ENCODE data around the gene POM121C. TPM values are rescaled to one million over a fixed set of nuclear protein-coding genes. Genes with fewer than 3 reads are reported as not detected.
A peak's percentile ranks its signal among the peaks of the same experiment; 100 is the strongest.
"Not testable (repeated sequence)": the region's sequence is repeated elsewhere in the genome, so short reads cannot be mapped to it uniquely, and the experiment has no call there.

The POM121C gene
- total RNA-seq = 10 to 100 TPM; 38.2 to 40.3 TPM
- polyA plus RNA-seq = 10 to 100 TPM in 1 of 2 donors, 1 to 10 TPM in 1; 5.3 to 13.2 TPM
- long read RNA-seq, donor 1, full-length matches to known transcripts = 1 of 33 reads
- long read RNA-seq, donor 1, partial matches to known transcripts = 31 of 33 reads
- long read RNA-seq, donor 1, other reads (novel, unspliced or antisense) = 1 of 33 reads
- long read RNA-seq, donor 2, partial matches to known transcripts = 13 of 23 reads
- long read RNA-seq, donor 2, other reads (novel, unspliced or antisense) = 10 of 23 reads

GRCh38 chr7:75485979-75486643 is at the start of gene POM121C:
Gene POM121C, minus strand, starts transcription at chr7:75486299. Its CDS starts 44,803 bp downstream, at chr7:75441496.
- H3K27me3 ChIP-seq (ENCODE audit: control insufficient read depth in 1 of 2, insufficient read depth in 2 of 2, low read length in 1 of 2); intact Hi-C loops (cut with DNase I); H3K36me3 ChIP-seq (ENCODE audit: control insufficient read depth in 1 of 2, insufficient read depth in 2 of 2, low read length in 1 of 2); H3K9me3 ChIP-seq (ENCODE audit: control insufficient read depth, low read length); H3K4me1 ChIP-seq (ENCODE audit: control insufficient read depth in 1 of 2, insufficient read depth in 2 of 2, low read length in 2 of 2): not testable (repeated sequence)
- ATAC-seq (ENCODE audit: low FRiP score) (peak; percentile 97), DNase-seq (peak; percentile 96 to 98)
- Histone ChIP-seq H3K27ac (ENCODE audit: low read depth in 1 of 2, low read length in 2 of 2) (peak within 1 kb of the TSS in 1 of 2 donors; percentile 88), H3K4me3 (ENCODE audit: low read length in 2 of 2) (peak within 1 kb of the TSS; percentile 65 to 91)
- 0% methylated on average over 41 to 49 of the region's 49 CpGs for WGBS, 2 donors

GRCh38 chr7:75534727-75535307 is 48.7 kb upstream of the POM121C start:
- WGBS, 2 donors = 72 to 75% methylated on average over 8 of the region's 8 CpGs
- ATAC-seq (ENCODE audit: low FRiP score) = no peak
- Histone ChIP-seq H3K9me3 (ENCODE audit: control insufficient read depth, low read length) (no peaks in the 10 kb centered on the region), H3K4me1 (ENCODE audit: control insufficient read depth in 1 of 2, insufficient read depth in 2 of 2, low read length in 2 of 2) (no peaks in the 10 kb centered on the region), H3K27me3 (ENCODE audit: control insufficient read depth in 1 of 2, insufficient read depth in 2 of 2, low read length in 1 of 2) (no peaks in the 10 kb centered on the region), H3K27ac (ENCODE audit: low read depth in 1 of 2, low read length in 2 of 2) (no peak overlapping the region), H3K4me3 (ENCODE audit: low read length in 2 of 2) (no peak overlapping the region), H3K36me3 (ENCODE audit: control insufficient read depth in 1 of 2, insufficient read depth in 2 of 2, low read length in 1 of 2) (peaks cover 0 to 14% of the 10 kb centered on the region in 2 donors)
- no peak for DNase-seq
- intact Hi-C loops (cut with DNase I) = loop anchor here in 1 of 2 donors (10.0 kb wide), 1 partner anchor 60 kb away; no protein-coding TSS in a partner anchor

GRCh38 chr7:75533926-75534325 is 47.8 kb upstream of the POM121C start:
- Histone ChIP-seq H3K36me3 (ENCODE audit: control insufficient read depth in 1 of 2, insufficient read depth in 2 of 2, low read length in 1 of 2) (peaks cover 0 to 12% of the 10 kb centered on the region in 2 donors), H3K4me3 (ENCODE audit: low read length in 2 of 2) (no peak overlapping the region), H3K4me1 (ENCODE audit: control insufficient read depth in 1 of 2, insufficient read depth in 2 of 2, low read length in 2 of 2) (no peaks in the 10 kb centered on the region), H3K27me3 (ENCODE audit: control insufficient read depth in 1 of 2, insufficient read depth in 2 of 2, low read length in 1 of 2) (no peaks in the 10 kb centered on the region), H3K27ac (ENCODE audit: low read depth in 1 of 2, low read length in 2 of 2) (no peak overlapping the region), H3K9me3 (ENCODE audit: control insufficient read depth, low read length) (no peaks in the 10 kb centered on the region)
- WGBS, 2 donors = 87 to 94% methylated on average over 6 of the region's 6 CpGs
- ATAC-seq (ENCODE audit: low FRiP score) = no peak
- intact Hi-C loops (cut with DNase I) = loop anchor here in 1 of 2 donors (10.0 kb wide), 1 partner anchor 61 kb away; no protein-coding TSS in a partner anchor
- peak in 1 of 2 donors; percentile 43 for DNase-seq

DNA sequence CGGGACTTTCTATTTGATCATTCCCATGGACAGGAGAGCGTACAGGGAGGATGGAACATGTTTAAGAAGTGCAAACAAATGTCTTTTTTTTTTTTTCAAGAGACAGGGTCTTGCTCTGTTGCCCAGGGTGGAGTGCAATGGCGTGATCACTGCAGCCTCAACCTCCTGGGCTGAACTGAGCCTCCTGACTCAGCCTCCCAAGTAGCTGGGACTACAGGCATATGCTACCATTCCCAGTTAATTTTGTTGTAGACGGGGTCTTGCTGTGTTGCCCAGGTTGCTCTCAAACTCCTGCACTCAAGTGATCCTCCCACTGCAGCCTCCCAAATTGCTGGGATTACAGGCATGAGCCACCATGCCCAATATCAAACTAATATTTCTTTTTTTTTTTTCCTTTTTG is 46.5 kb upstream of the POM121C start:
- no peak for ATAC-seq (ENCODE audit: low FRiP score)
- Histone ChIP-seq H3K27ac (ENCODE audit: low read depth in 1 of 2, low read length in 2 of 2) (no peak overlapping the region), H3K4me3 (ENCODE audit: low read length in 2 of 2) (no peak overlapping the region), H3K27me3 (ENCODE audit: control insufficient read depth in 1 of 2, insufficient read depth in 2 of 2, low read length in 1 of 2) (no peaks in the 10 kb centered on the region), H3K36me3 (ENCODE audit: control insufficient read depth in 1 of 2, insufficient read depth in 2 of 2, low read length in 1 of 2) (peaks cover 0 to 8% of the 10 kb centered on the region in 2 donors), H3K9me3 (ENCODE audit: control insufficient read depth, low read length) (no peaks in the 10 kb centered on the region), H3K4me1 (ENCODE audit: control insufficient read depth in 1 of 2, insufficient read depth in 2 of 2, low read length in 2 of 2) (no peaks in the 10 kb centered on the region)
- 98 to 99% methylated on average over 4 of the region's 4 CpGs for WGBS, 2 donors
- intact Hi-C loops (cut with DNase I) = loop anchor here in 1 of 2 donors (10.0 kb wide), 1 partner anchor 62 kb away; no protein-coding TSS in a partner anchor
- no peak for DNase-seq

GRCh38 chr7:75531359-75531821 is 45.3 kb upstream of the POM121C start:
- DNase-seq = no peak
- 51 to 53% methylated on average over 6 of the region's 6 CpGs for WGBS, 2 donors
- H3K4me3 ChIP-seq (ENCODE audit: low read length in 2 of 2) = no peak overlapping the region
- intact Hi-C loops (cut with DNase I) = loop anchor here in 1 of 2 donors (10.0 kb wide), 1 partner anchor 63 kb away; no protein-coding TSS in a partner anchor
- H3K9me3 ChIP-seq (ENCODE audit: control insufficient read depth, low read length) = no peaks in the 10 kb centered on the region
- no peaks in the 10 kb centered on the region for H3K4me1 ChIP-seq (ENCODE audit: control insufficient read depth in 1 of 2, insufficient read depth in 2 of 2, low read length in 2 of 2)
- ATAC-seq (ENCODE audit: low FRiP score) = no peak
- H3K27me3 ChIP-seq (ENCODE audit: control insufficient read depth in 1 of 2, insufficient read depth in 2 of 2, low read length in 1 of 2) = no peaks in the 10 kb centered on the region
- no peak overlapping the region for H3K27ac ChIP-seq (ENCODE audit: low read depth in 1 of 2, low read length in 2 of 2)
- peaks cover 0 to 1% of the 10 kb centered on the region in 2 donors for H3K36me3 ChIP-seq (ENCODE audit: control insufficient read depth in 1 of 2, insufficient read depth in 2 of 2, low read length in 1 of 2)

DNA sequence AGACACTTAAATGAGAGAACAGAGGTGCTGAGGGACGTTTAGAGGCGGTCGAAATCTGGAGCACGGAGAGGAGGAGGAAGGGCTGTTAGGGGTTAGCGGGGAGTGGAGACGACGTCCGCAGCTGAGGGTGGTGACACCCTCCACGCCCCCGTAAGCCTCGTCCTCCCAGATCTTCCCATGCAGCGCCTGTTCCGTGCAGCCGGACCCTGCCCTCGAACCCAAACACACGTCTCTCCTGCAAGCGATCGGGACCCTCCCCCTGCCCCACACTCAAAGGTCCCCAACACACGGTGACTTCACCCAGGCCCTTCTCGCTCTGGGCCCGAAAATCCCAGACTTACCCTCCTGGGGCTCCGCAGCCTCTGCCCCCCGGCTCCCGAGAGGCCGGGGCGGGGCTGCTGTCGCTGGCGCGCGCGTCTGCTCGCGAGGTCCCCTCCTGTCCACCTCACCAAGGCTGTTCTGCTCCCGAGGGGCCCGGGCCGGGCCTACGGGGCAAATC is 41.2 kb upstream of the POM121C start:
- peak in 1 of 2 donors; percentile 73 for DNase-seq
- not testable (repeated sequence) for H3K4me1 ChIP-seq (ENCODE audit: control insufficient read depth in 1 of 2, insufficient read depth in 2 of 2, low read length in 2 of 2); H3K36me3 ChIP-seq (ENCODE audit: control insufficient read depth in 1 of 2, insufficient read depth in 2 of 2, low read length in 1 of 2); H3K27me3 ChIP-seq (ENCODE audit: control insufficient read depth in 1 of 2, insufficient read depth in 2 of 2, low read length in 1 of 2); ATAC-seq (ENCODE audit: low FRiP score); H3K9me3 ChIP-seq (ENCODE audit: control insufficient read depth, low read length)
- intact Hi-C loops (cut with DNase I) = loop anchor here in 1 of 2 donors (10.0 kb wide), 1 partner anchor 238 kb away; no protein-coding TSS in a partner anchor
- 0% methylated on average over 37 of the region's 37 CpGs for WGBS, 2 donors
- peak overlapping the region in 1 of 2 donors; percentile 38 for H3K27ac ChIP-seq (ENCODE audit: low read depth in 1 of 2, low read length in 2 of 2)
- peak overlapping the region; percentile 67 to 82 for H3K4me3 ChIP-seq (ENCODE audit: low read length in 2 of 2)

DNA sequence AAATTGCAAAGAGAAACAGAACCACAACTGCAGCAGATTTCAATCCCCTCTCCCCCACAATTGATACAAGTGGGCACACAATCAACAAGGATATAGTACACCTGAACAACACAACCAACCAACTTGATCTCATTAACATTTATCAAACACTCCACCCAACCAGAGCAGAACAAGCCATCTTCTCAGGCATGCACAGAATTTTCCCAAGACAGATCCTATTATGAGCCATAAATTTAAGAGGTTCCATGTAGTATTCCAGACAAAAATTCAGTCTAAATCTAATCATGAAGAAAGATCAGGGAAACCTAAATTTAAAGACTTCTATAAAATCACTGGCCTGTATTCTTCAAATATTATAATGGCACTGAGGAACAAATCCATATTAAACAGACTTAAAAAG is 35.6 kb upstream of the POM121C start:
- intact Hi-C loops (cut with DNase I) = loop anchor here in 1 of 2 donors (10.0 kb wide), 1 partner anchor 243 kb away; no protein-coding TSS in a partner anchor
- H3K4me3 ChIP-seq (ENCODE audit: low read length in 2 of 2); DNase-seq; H3K4me1 ChIP-seq (ENCODE audit: control insufficient read depth in 1 of 2, insufficient read depth in 2 of 2, low read length in 2 of 2); H3K27ac ChIP-seq (ENCODE audit: low read depth in 1 of 2, low read length in 2 of 2); H3K36me3 ChIP-seq (ENCODE audit: control insufficient read depth in 1 of 2, insufficient read depth in 2 of 2, low read length in 1 of 2); H3K27me3 ChIP-seq (ENCODE audit: control insufficient read depth in 1 of 2, insufficient read depth in 2 of 2, low read length in 1 of 2); ATAC-seq (ENCODE audit: low FRiP score); H3K9me3 ChIP-seq (ENCODE audit: control insufficient read depth, low read length): not testable (repeated sequence)

GRCh38 chr7:75518842-75519241 is 32.7 kb upstream of the POM121C start:
- H3K36me3 ChIP-seq (ENCODE audit: control insufficient read depth in 1 of 2, insufficient read depth in 2 of 2, low read length in 1 of 2) = not testable (repeated sequence)

More at GRCh38 chr7:75518842-75519241, 32.7 kb upstream of the POM121C start:
- H3K27ac ChIP-seq (ENCODE audit: low read depth in 1 of 2, low read length in 2 of 2); H3K4me1 ChIP-seq (ENCODE audit: control insufficient read depth in 1 of 2, insufficient read depth in 2 of 2, low read length in 2 of 2); ATAC-seq (ENCODE audit: low FRiP score); H3K9me3 ChIP-seq (ENCODE audit: control insufficient read depth, low read length); H3K4me3 ChIP-seq (ENCODE audit: low read length in 2 of 2); intact Hi-C loops (cut with DNase I); H3K27me3 ChIP-seq (ENCODE audit: control insufficient read depth in 1 of 2, insufficient read depth in 2 of 2, low read length in 1 of 2): not testable (repeated sequence)
- peak in 1 of 2 donors; percentile 31 for DNase-seq
- 3 to 12% methylated on average over 2 of the region's 2 CpGs for WGBS, 2 donors

Measured in aorta (tissue), 5 donors.